Measurements from ENCODE around the gene SYTL2. TPM values are rescaled to one million over a fixed set of nuclear protein-coding genes. Genes with fewer than 3 reads are reported as not detected.
"Not testable (repeated sequence)": the region's sequence is repeated elsewhere in the genome, so short reads cannot be mapped to it uniquely, and the experiment has no call there.

Gene SYTL2
- polyA plus RNA-seq, 1 experiment = 43.5 TPM

DNA sequence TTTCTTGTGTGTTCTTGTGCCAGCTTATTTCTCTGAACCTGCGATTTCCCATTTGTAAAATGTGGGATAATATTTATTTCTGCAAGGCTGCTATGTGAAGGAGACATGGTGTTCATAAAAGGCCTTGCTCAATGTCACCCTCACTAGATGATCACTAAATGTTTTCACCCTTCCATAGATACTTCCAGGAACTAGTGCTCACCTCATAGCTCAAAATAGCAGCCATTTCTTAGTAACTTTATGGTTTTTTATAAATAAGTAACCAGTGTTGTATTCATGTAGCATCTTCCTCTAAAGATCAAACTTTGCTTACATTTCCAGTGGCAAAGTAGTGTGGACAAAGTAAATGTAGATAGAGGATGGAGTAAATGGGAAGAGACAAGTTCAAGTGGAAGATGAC is 23.8 kb downstream of the SYTL2 start:
- Histone ChIP-seq H3K27me3 (ENCODE audit: control insufficient read depth, insufficient read depth, low read length) (no peaks in the 10 kb centered on the region), H3K4me3 (ENCODE audit: low read depth, low read length) (no peak overlapping the region), H3K36me3 (ENCODE audit: control insufficient read depth, insufficient read depth, low read length) (no peaks in the 10 kb centered on the region)
- ChIA-PET POLR2A (no interaction called here), CTCF (no interaction called here)
- DNase-seq (ENCODE audit: low read depth) = no peak
- TF ChIP-seq, protein P1, sequence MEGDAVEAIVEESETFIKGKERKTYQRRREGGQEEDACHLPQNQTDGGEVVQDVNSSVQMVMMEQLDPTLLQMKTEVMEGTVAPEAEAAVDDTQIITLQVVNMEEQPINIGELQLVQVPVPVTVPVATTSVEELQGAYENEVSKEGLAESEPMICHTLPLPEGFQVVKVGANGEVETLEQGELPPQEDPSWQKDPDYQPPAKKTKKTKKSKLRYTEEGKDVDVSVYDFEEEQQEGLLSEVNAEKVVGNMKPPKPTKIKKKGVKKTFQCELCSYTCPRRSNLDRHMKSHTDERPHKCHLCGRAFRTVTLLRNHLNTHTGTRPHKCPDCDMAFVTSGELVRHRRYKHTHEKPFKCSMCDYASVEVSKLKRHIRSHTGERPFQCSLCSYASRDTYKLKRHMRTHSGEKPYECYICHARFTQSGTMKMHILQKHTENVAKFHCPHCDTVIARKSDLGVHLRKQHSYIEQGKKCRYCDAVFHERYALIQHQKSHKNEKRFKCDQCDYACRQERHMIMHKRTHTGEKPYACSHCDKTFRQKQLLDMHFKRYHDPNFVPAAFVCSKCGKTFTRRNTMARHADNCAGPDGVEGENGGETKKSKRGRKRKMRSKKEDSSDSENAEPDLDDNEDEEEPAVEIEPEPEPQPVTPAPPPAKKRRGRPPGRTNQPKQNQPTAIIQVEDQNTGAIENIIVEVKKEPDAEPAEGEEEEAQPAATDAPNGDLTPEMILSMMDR (IDR thresholded peaks at IDR 0.05; ENCODE audit: insufficient read depth, low read depth, low read length) = no peak

DNA sequence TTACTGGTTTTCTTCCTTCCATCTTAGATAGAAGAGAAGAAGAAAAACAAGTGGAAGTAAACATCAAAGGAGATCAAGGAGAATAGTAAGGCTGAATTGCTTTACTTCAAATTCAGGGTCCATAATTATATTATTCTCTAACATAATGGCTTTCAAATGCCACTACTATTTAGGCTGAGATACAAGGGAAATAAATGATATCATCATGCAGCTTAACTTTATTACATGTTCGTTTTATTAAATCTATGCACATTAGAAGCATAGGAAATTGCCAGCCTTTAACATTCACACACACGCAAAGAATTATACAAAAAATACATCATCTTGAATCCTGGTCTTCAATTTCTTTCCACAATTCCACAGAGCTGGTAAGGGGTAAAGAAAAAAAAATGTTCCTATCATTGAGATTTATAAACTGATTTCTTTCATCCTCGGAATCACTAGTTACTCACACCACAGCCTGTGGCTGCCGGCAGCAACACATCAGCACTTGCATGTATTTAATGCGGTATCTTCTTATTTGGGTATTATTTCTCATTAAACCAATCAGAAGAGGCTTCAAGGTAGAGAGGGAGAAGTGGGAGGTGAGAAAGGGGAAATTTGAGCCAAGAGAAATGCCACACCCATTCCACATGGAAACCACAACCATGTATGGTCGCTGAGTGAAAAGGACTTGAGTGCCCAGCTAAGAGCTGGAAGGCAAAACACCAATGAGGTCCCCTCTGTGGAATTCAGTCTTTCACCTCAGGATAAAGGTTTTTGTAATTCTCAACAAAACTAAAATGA is 26.3 kb downstream of the SYTL2 start:
- Histone ChIP-seq H3K4me3 (ENCODE audit: low read depth, low read length) (no peak overlapping the region), H3K27me3 (ENCODE audit: control insufficient read depth, insufficient read depth, low read length) (no peaks in the 10 kb centered on the region), H3K36me3 (ENCODE audit: control insufficient read depth, insufficient read depth, low read length) (no peaks in the 10 kb centered on the region)
- TF ChIP-seq, protein P1 (IDR thresholded peaks at IDR 0.05; ENCODE audit: insufficient read depth, low read depth, low read length) = no peak
- ChIA-PET POLR2A (no interaction called here), CTCF (interaction anchor here (0.9 kb wide), 1 partner anchor 20 kb away, joined by 4 read pairs; no protein-coding TSS in a partner anchor)
- DNase-seq (ENCODE audit: low read depth) = no peak

DNA sequence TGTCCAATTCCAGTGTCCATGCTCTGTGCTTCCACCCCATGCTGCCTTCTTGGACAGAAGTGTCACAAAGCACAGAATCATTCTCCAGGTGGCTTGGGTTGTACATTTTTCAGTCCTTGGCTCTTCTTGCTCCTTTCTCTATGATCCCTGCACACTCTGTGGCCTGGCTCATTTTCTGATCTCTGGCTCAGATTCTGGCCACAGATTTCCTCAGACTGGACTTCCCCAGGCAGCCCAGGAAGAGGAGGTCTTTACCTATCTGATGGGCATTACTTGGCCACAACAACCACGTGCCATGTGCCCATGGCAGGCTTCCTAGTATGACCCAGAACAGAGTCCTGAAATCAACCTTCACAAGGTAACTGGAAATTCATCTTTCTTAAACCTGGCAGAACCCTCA is 27.2 kb downstream of the SYTL2 start:
- TF ChIP-seq, protein P1 (IDR thresholded peaks at IDR 0.05; ENCODE audit: insufficient read depth, low read depth, low read length) = no peak
- no peak overlapping the region for H3K4me3 ChIP-seq (ENCODE audit: low read depth, low read length)
- POLR2A ChIA-PET = no interaction called here
- no peaks in the 10 kb centered on the region for H3K36me3 ChIP-seq (ENCODE audit: control insufficient read depth, insufficient read depth, low read length)
- H3K27me3 ChIP-seq (ENCODE audit: control insufficient read depth, insufficient read depth, low read length) = no peaks in the 10 kb centered on the region
- CTCF ChIA-PET = no interaction called here
- no peak for DNase-seq (ENCODE audit: low read depth)

DNA sequence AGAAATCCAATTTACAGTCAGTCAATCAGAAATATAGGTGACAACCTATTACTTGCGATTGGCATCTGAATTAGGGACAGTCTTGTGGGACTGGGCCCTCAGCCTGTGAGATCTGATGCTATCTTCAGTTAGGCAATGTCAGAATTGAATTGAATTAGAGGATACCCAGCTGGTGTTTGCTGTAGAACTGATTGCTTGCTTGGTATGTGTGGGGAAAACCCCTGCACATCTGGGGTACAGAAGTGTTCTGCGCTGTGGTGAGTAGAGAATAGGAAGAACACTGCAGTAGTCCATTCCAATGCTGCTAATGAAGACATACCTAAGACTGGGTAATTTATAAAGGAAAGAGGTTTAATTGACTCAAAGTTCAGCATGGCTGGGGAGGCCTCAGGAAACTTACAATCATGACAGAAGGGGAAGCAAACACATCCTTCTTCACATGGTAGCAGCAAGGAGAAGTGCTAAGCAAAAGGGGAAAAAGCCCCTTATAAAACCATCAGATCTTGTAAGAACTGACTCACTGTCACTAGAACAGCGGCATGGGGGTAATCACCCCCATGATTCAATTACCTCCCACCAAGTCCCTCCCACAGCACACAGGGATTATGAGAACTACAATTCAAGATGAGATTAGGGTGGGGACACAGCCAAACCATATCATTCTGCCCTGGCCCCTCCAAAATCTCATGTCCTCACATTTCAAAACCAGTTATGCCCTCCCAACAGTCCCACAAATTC is 30.0 kb downstream of the SYTL2 start:
- CTCF ChIA-PET; POLR2A ChIA-PET; H3K36me3 ChIP-seq (ENCODE audit: control insufficient read depth, insufficient read depth, low read length); H3K27me3 ChIP-seq (ENCODE audit: control insufficient read depth, insufficient read depth, low read length); H3K4me3 ChIP-seq (ENCODE audit: low read depth, low read length); DNase-seq (ENCODE audit: low read depth): not testable (repeated sequence)

DNA sequence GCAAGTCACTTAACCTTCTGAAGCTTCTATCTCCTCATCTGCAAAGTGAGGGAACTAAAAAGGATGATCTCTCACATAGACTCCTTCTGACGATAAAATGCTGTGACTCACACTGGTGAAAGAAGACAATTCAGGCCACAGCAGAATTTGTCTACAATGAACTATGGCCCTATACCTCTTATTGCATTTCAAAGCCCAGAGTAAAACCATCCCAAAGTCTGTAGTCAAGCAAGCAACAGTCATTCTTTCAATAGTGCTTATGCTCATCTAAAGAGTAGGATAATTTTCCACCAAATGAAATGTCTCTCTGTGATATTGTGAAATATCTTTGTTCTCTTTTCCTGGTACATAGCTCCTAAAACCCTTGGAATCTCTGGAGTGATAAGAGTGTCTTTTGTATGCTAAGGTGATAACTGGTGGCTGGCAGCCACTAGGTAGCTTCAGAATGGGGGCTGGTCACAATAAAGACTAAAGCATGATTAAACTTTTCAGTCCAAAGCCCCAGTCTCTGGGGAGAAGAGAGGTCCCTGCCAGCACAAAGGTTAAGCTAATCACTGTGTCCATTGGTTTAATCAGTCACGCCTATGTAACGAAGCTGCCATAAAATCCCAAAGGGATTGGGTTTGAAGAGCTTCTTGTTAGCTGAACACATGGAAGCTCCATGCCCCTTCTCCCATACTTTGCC is 30.8 kb downstream of the SYTL2 start:
- Histone ChIP-seq H3K36me3 (ENCODE audit: control insufficient read depth, insufficient read depth, low read length) (no peaks in the 10 kb centered on the region), H3K27me3 (ENCODE audit: control insufficient read depth, insufficient read depth, low read length) (no peaks in the 10 kb centered on the region; the same call in 1 of the 2 replicates), H3K4me3 (ENCODE audit: low read depth, low read length) (no peak overlapping the region)
- ChIA-PET POLR2A (no interaction called here), CTCF (interaction anchor here (0.6 to 0.9 kb wide), 2 partner anchors 281 to 511 kb away, joined by 3 read pairs; no protein-coding TSS in a partner anchor)
- TF ChIP-seq, protein P1 (IDR thresholded peaks at IDR 0.05; ENCODE audit: insufficient read depth, low read depth, low read length) = no peak
- DNase-seq (ENCODE audit: low read depth) = no peak

DNA sequence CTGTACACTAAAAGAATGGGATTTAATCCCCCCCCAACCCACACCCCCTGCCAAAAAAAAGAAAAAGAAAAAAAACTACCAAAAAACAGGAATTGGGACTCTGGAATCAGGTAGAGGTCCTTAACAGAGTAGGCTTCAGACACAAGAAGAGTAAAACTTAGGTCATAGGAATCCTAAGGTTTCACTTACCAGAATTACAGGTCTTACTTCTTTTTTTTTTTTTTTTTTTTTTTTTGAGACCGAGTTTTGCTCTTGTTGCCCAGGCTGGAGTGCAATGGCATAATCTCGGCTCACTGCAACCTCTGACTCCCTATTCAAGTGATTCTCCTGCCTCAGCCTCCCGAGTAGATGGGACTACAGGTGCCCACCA is 33.4 kb downstream of the SYTL2 start:
- H3K36me3 ChIP-seq (ENCODE audit: control insufficient read depth, insufficient read depth, low read length); H3K27me3 ChIP-seq (ENCODE audit: control insufficient read depth, insufficient read depth, low read length); CTCF ChIA-PET; DNase-seq (ENCODE audit: low read depth); POLR2A ChIA-PET; H3K4me3 ChIP-seq (ENCODE audit: low read depth, low read length): not testable (repeated sequence)
